NCI-H1417 treated with DMSO at 0.1 percent for 48 hours (cell line): Measurements from ENCODE around the gene MUC20.
"Not testable (repeated sequence)": the region's sequence is repeated elsewhere in the genome, so short reads cannot be mapped to it uniquely, and the experiment has no call there.

Experiments used
- DNase-seq: peaks from one replicate; lab custom pipeline; 2025; lab: John Stamatoyannopoulos, UW

The MUC20 gene

GRCh38 chr3:195731356-195731905, 10.7 kb downstream of the MUC20 start:
- DNase-seq: no peak

DNA sequence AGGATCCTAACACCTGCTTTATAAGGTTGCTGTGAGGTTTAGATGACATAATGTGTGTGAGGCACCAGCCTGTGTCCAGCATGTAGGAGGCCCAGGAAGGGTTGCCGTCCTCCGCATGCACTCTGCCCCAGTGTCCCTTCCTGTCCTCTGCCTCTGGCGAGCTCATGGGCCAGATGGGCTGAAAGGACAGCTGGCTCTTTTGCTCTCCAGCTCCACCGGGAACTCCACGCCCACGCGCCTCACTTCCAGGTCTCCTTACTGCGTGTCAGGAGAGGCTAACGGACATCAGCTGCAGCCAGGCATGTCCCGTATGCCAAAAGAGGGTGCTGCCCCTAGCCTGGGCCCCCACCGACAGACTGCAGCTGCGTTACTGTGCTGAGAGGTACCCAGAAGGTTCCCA, 12.2 kb downstream of the MUC20 start:
- no peak for DNase-seq

DNA sequence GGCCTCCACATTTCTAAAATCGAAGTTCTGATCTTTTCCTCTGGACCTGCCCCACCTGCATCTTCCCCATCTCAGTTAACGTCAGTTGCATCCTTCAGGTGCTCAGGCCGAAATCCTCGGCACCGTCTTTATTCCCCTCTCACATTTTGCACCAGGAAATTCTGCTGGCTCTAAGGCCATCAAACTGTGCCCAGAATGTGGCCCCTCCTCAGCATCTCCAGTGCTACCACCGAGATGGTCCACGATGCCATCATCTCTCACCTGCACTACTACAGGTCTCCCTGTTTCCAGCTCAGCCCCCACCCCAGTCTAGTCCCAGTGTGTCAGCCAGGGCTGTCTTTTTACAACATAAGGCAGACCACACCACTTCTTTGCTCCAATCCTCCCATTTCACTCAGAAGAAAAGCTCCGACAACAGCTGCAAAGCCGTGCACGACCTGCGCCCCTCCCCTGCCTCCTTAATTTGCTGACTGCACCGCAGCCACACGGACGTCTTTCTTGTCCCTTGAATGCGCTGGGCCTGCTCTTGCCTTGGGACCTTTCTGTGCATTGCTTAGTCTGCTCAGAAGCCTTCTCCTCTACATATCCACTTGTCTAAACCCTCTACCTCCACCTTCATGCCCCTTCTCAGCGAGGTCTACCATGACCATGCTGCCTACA, 14.4 kb downstream of the MUC20 start:
- DNase-seq: no peak

DNA sequence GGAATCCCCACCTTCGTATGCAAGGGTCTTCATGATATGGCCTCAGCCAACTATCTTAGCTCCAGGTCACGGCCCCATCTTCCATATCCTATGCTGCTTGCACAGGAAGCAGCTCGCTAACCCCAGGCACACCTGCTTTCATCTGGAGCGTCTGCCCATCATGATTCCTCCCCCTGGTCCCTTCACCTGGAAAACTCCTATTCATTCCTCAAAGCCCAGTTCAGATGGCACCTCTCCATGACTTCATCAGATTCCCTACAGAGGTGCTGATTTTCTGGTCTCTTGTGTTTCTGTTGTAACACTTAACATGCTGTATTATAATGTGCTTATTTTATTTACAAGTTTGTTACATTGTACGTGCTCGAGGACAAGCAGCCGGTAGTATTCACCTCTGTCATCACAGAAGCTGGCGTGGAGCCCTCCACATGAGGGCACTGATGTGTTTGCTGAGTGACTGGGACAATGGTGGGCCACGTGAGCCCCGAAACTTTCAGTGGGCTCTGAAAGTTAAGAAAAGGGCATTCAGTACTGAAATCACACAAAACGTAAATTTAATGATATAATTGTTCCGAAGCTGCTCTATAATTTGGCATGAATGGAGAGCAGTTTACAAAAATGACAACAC, 16.2 kb downstream of the MUC20 start:
- no peak for DNase-seq

DNA sequence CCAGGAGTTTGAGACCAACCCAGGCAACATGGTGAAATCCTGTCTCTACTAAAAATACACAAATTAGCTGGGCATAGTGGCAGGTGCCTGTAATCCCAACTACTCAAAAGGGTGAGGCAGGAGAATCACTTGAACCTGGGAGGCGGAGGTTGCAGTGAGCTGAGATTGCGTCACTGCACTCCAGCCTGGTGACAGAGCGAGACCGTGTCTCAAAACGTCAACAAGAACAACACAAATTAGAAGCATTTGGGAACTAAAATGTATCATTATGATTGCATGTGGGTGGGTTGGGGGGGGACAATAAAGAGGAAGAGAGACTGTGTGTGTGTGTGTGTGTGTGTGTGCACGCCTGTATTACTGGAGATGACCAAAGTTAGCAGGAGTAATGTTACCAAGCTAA, 17.0 kb downstream of the MUC20 start:
- not testable (repeated sequence) for DNase-seq

GRCh38 chr3:195738274-195739044, 17.7 kb downstream of the MUC20 start:
- no peak for DNase-seq

DNA sequence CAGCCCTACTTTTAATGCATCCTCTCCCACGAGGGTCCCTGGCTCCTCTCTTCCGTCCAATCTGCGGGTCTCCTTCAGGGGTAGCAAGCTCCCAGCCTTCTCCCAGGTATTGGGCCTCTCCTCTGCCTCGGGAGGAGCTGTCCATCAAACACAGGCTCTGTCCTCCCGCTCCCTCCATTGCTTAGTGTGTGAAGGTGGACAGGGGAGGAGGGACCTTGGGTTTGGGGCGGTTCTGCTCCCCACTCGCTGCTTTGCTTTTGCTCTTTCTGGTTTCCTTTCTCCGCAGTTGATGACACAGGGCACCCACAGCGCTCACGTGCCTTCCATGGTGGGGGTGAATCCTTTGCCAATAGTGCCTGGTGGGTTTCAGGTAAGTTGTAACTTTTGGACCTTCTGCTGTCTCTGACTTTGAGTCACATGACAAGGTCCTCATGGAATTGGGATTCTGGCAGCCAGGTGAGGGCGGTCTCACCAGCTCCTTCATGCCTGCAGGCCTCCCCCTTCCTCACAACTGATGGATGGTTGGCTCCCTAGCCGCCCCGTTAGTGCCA, 18.9 kb downstream of the MUC20 start:
- no peak for DNase-seq

GRCh38 chr3:195744437-195744836, 23.7 kb downstream of the MUC20 start:
- no peak for DNase-seq

- no peak for DNase-seq
Observed at GRCh38 chr3:195746346-195746745, 25.6 kb downstream of the MUC20 start.

- no peak for DNase-seq
Observed at GRCh38 chr3:195746751-195747150, 26.0 kb downstream of the MUC20 start.

DNA sequence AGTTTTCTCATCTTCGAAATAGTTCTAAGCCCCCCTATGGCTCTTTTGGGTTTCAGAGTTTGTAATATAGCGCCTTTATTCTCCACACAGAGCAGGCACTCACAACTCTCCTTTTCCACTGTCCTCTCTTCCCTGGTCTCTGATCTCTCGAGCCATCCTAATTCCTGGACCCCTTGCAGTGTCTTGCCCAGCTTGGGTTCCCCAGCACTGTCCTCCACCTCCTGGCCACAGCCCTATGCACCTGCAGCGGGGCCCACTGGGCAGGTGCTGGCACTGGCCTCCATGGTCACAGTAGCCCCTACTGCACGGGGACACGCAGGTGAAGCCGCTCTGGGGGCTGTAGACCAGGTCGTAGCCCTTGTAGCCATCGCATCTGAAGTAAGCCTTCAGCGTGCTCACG, 27.9 kb downstream of the MUC20 start:
- DNase-seq: no peak

DNA sequence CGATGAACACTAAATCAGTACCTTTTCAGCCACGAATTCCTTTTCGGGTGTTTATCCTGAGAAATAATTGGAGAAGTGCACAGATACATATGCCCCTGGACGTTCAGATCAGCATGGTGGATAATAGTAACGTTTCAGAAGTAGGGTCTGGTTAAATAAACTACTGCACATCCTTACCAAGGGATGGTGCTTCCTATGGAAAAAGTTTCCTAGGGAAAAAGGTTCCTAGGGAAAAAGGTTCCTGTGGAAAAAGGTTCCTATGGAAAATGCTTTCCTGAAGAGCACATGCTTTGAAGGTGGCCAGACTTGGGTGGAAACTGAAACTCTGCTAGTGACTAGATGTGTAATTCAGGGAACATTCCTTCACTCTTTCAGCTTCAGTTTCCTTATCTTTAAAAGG, 28.3 kb downstream of the MUC20 start:
- DNase-seq: not testable (repeated sequence)

DNA sequence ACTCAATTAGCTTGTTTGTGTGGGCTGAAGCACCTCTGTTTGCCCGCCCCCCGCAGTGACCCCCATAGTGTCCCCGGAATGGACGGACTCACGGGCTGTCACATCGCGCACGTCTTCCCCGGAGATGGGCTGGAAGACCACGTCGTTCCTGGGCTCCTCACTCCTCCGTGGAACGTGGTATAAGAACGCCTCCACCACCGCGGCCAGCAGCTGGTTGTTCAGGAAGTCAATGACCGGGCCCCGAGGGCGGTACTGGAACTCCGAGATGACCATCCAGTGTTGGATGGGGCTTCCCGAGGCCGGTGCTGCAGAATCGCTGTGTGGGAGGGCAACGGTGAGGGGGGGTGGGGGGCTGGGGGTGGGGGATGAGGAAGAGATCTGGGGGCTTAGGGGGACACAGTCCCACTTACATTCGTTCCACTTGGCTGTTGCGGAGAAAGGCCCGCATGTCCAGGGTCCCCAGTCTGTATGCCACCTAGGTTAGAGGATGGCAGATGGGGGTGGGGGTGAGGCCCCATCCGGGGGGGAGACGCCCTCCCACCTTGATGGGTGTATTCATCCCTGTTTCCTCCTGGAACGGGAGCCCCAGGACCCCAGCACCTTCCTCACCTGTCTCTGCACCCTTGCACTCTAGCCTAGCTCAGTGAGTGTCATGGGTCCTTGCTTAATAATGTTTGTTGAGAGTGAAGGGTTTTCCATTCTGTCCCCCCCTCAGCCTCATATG, 30.2 kb downstream of the MUC20 start:
- DNase-seq: no peak

DNA sequence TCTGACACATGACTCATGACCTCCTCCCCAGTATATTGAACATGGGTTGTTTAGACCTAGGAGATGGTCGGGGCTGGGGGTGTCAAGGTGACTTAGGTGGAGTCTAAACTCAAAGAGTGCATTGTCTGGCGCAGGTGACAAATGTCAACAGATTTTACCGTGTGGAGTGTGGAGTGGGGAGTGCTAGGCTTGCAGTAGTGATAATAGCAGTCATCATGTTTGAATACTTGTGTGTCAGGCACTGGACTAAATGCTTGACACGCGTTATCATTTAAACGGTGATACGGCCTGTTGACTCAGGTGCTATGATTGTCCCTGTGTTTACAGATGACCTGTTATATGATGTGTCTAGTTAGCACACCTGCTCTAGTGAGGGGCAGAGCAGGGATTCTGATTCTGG, 30.8 kb downstream of the MUC20 start:
- DNase-seq: peak; percentile 5

DNA sequence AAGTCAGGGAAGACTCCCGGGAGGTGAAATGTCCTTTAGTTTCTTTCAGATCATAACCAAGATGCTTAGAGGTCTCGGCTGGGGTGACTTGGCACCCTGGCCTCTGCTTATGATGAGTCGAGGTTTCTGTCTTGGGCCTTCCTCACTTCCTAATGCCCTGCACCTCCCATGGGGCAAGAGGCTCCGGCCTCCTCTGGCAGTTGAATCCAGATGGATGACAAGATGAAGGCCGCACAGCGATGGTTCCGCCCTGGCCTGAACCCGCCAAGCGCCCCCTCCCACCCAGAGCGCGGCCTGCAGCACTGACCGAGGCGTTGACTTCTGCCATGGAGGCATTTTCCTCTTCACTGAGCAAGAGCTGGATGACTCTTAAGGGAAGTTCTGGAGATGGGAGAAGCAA, 31.3 kb downstream of the MUC20 start:
- no peak for DNase-seq

DNA sequence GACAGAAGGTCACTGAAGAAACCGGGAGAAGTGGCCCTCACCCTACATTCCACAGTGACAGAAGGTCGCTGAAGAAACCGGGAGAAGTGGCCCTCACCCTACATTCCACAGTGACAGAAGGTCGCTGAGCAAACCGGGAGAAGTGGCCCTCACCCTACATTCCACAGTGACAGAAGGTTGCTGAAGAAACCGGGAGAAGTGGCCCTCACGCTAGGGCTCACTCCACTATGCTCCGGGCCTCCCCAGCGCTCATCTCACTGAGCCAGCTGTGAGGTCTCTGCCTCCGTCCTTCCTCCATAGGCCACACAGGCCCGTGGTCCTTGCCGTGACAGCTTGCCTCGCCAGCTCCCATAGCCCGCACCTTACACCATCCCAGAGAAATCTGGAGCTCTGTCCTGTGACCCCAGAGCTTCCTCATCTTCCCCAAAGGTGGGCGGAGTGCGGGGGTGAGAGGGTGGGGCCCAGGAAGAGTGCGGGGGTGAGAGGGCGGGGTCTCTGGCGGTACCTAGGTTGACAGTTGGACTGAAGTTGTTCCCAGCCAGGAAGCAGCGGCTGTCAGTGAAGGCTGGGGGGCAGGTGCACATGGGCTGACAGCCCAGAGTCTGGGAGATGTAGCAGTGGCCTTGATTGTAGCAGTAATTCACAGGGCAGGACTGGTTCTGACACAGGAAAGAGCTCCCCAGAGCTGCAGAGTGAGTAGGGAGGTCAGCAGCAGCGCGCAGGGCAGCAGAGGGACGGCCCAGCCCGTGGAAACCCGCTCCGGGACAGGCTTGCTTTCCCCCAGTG, 32.0 kb downstream of the MUC20 start:
- DNase-seq: no peak

- DNase-seq: no peak
Observed at GRCh38 chr3:195753581-195753980, 32.8 kb downstream of the MUC20 start.

GRCh38 chr3:195754141-195754540, 33.4 kb downstream of the MUC20 start:
- no peak for DNase-seq

DNA sequence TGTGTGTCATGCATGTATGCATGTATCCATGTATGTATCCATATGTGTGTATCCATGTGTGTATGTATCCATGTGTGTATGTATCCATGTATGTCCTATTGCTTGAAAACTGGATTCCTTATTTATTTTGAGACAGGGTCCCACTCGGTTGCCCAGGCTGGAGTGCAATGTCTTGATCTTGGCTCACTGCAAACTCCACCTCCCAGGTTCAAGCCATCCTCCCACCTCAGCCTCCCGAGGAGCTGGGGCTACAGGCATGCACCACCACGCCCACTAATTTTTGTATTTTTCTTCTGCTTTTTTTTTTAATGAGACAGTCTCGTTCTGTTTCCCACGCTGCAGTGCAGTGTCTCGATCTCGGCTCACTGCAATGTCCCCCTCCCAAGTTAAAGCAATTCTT, 34.1 kb downstream of the MUC20 start:
- no peak for DNase-seq

- no peak for DNase-seq
Observed at GRCh38 chr3:195755391-195755790, 34.6 kb downstream of the MUC20 start.
